Forelimb muscle (tissue), 1 donor: Measurements from ENCODE around the gene CDK7. TPM values are rescaled to one million over a fixed set of nuclear protein-coding genes. Genes with fewer than 3 reads are reported as not detected.
"Not testable (repeated sequence)": the region's sequence is repeated elsewhere in the genome, so short reads cannot be mapped to it uniquely, and the experiment has no call there.

Source experiments
- DNase-seq: peaks from one replicate; pipeline ENCODE4 v3.0.0-alpha.2; 2013; ENCODE audit warnings: low read depth
- polyA plus RNA-seq: library from polyadenylated mRNA; unstranded; fragments of 120-200 nt; gene quantifications from one replicate; pipeline ENCODE4 v1.2.1, GENCODE V29; 2013; ENCODE audit not compliant: insufficient read length

Gene CDK7
- polyA plus RNA-seq, 1 donor = 21.5 TPM

GRCh38 chr5:69236733-69237132 lies 2.0 kb downstream of the CDK7 start:
- DNase-seq = not testable (repeated sequence)

- no peak for DNase-seq
These were observed 3.2 kb downstream of the CDK7 start for GRCh38 chr5:69237877-69238276.

DNA sequence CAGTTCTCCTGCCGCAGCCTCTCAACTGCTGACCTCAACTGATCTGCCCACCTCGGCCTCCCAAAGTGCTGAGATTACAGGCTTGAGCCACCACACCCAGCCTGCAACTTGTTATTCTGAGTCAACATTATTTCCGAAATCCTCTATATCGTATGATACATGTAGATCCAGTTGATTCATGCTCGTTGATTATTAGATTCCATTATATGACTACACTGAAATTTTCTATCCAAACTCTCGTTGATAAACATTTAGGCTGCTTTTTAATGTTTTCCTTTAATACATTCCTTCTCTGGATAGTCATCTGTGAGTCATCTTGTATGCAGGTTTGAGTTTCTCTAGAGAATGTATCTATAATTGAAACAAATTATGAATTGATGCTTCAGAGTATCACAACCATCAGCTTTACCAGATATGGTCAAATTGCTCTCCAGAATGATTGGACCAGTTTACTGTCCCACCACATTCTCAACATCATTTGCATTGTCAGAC lies 4.1 kb downstream of the CDK7 start:
- no peak for DNase-seq

- DNase-seq = no peak
These were observed 7.7 kb downstream of the CDK7 start for GRCh38 chr5:69242215-69242927.

DNA sequence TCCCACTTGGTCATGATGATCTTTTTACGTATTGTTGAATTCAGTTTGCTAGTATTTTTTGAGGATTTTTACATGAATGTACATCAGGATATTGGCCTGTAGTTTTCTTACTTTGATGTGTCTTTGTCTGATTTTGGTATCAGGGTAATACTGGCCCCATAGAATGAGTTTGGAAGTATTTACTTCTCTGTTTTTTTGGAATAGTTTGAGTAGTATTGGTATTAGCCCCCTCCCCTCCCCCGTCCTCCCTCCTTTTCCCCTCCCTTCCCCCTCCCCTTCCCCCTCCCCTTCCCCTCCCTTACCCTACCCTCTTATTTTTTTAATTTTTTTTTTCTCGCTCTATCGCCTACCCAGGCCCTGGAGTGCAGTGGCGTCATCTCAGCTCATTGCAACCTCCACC lies 10.3 kb downstream of the CDK7 start:
- DNase-seq = no peak

- no peak for DNase-seq
These were observed 13.3 kb downstream of the CDK7 start for GRCh38 chr5:69248019-69248418.

- no peak for DNase-seq
These were observed 15.9 kb downstream of the CDK7 start for GRCh38 chr5:69250593-69250992.

DNA sequence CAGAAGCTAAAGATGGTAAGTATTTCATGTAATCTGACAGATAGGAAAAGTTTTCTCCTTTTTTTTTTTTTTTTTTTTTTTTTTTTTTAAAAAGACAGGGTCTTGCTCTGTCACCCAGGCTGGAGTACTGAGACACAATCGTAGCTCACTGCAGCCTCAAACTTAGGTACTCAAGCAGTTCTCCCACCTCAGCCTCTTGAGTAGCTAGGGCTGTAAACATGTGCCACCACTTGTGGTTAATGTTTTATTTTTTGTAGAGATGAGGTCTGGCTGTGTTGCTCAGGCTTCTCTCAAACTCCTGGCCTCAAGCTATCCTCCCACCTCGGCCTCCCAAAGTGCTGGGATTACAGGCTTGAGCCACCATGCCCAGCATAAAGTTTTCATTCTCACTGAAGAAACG lies 17.8 kb downstream of the CDK7 start:
- no peak for DNase-seq

- not testable (repeated sequence) for DNase-seq
These were observed 21.3 kb downstream of the CDK7 start for GRCh38 chr5:69255940-69256339.

DNA sequence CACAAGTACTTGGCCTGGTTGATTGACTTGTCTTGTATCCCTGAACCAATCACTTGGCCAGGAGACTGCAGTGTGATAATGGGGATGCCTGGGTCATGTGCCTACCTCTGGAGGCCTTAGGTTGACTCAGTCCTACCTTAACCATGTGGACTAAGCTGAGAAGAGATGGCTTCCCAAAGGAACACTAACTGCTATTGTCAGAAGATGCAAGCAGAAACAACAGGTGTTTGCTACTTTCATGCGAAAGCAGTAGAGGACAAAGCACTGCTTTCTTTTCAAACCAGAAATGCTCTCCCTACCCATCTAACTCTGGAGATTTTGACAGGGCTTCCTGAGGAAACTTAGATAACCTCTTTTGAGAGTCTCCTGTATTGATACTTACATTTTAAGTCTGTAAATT lies 22.9 kb downstream of the CDK7 start:
- no peak for DNase-seq

DNA sequence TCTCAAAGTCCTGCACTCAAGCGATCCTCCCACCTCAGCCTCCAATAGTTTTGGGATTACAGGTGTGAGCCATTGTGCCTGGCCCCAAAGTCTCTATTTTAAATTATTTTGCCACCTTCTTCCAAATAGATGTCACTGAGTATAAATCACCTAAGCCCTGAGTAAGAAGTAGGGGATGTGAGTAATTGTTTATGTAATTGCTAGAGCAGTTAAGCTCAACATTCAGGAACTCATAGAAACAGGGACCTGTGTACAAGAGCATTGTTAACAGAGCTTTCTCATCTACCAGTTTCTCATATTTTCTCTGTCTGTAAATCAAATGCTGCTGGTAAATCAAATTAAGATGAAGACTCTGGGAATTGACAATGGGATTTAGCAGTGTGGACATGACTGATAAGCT lies 26.3 kb downstream of the CDK7 start:
- DNase-seq = no peak

- DNase-seq = no peak
These were observed 31.2 kb downstream of the CDK7 start for GRCh38 chr5:69265931-69266330.

DNA sequence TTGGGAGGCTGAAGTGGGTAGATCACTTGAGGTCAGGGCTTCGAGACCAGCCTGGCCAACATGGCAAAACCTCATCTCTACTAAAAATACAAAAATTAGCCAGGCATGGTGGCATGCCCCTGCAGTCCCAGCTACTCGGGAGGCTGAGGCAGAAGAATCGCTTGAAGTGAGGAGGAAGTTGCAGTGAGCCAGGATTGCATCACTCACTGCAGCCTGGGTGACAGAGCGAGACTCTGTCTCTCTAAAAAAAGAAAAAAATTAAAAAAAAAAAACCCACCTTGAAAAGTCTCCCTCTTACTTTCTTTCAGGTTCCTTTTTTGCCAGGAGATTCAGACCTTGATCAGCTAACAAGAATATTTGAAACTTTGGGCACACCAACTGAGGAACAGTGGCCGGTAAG lies 34.2 kb downstream of the CDK7 start:
- DNase-seq = no peak

DNA sequence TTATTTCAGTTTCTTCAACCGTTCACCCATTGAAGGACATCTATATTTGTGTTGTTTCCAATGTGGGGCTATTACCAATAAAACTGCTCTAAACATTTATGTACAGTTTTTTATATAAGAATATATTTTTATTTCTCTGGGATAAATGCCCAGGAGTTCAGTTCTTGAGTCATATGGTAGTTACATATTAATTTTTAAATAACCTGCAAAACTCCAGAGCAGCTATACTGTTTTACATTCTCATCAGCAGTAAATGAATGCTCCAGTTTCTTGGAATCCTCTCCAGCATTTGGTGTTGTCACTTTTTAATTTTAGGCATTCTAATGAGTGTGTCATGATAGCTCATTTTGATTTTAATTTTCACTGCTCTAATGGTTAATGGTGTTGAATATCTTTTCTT lies 36.2 kb downstream of the CDK7 start:
- DNase-seq = no peak

DNA sequence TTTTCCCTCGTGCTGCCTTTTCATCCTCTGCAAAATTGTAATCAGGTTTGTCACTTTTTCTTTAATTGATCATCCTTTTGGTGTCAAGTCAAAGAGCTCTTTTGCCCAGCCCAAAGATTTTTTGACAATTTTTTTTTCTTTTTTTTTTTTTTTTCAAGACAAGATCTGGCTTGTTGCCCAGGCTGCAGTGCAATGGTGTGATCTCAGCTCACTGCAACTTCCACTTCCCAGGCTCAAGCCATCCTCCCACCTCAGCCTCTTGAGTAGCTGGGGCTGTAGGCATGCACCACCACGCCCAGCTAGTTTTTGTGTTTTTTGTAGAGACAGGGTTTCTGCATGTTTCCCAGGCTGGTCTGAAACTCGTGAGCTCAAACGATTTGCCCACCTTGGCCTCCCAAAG lies 36.7 kb downstream of the CDK7 start:
- no peak for DNase-seq

DNA sequence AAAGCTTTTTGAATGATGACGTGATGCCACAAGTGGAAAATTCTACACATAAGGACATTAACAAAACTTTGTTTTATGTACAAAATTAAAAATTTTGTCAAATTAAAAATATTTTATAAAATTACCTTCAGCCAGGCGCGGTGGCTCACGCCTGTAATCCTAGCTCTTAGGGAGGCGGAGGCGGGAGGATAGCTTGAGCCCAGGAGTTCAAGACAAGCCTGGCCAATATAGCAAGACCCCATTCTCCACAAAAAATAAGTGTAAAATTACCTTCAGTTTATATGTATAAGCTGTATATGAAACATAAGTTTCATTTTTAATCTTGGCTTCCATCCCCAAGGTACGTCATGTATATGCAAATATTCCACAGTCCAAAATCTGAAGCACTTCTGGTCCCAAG lies 40.9 kb downstream of the CDK7 start:
- DNase-seq = no peak

DNA sequence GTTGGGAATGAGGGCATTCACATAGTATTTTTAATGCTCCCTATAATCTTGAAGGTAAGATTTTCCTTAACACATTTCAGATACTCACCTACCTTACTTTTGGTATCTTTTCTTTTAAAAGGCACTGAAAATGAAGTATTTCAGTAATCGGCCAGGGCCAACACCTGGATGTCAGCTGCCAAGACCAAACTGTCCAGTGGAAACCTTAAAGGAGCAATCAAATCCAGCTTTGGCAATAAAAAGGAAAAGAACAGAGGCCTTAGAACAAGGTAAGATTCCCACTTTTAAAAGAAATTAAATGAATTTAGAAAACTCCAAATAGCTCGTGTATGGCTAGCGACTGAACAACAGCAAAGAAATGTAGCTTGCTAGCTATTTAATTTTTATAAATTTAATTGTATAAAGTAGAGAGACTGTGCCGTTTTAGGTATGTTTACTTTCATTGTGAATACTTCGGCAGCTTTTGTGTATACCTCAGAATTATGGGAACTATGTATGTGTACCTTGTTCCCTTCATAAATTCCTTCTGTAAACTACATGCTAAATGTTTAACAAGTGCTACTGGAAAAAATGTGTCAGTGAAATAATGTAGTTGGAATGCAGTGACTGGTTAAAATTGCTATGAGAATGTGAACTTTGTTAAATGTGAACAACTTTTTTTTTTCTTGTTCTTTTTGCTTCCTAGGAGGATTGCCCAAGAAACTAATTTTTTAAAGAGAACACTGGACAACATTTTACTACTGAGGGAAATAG lies 41.9 kb downstream of the CDK7 start:
- DNase-seq = no peak

DNA sequence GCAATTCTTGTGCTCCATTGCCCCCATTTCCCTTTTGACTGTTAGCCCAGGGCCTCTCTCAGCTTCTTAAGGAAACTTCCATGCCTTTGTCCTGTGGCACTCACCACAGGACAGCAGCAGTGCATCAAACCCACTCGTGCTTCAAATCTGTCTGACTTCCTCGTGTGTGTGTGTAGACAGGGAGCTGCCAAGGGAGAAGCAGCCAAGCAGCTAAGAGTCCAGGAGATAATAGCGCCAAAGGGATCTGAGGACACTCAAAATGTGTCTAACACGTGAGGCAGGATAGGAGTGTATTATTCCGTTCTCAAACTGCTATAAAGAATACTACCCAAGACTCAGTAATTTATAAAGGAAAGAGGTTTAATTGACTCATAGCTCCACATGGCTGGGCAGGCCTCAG lies 44.8 kb downstream of the CDK7 start:
- DNase-seq = no peak

GRCh38 chr5:69281114-69281513 lies 46.4 kb downstream of the CDK7 start:
- DNase-seq = no peak

DNA sequence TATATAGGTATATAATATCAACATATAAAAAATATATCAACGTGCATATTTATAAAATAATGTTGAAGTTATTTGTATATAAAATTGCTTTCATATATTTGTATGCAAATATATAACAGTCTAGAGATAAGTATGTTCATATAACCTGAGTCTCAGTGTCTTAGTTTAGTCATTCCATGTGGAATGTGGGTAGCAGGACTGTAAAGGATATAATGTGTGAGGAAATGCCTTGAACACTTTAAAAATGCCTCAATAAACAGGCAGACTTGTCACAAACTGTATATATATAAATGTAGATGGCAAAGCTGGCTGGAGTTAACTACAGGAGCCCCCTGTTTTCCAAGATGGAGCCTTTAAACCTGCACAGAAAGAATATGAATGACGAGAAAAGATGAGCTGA lies 49.5 kb downstream of the CDK7 start:
- DNase-seq = no peak

- DNase-seq = no peak
These were observed 50.9 kb downstream of the CDK7 start for GRCh38 chr5:69285448-69286116.

GRCh38 chr5:69288069-69288468 lies 53.4 kb downstream of the CDK7 start:
- no peak for DNase-seq

- DNase-seq = no peak
These were observed 54.0 kb downstream of the CDK7 start for GRCh38 chr5:69288688-69289087.
